Activated B cell treated with CpG ODN at 0.5 μM for 24 hours (primary cell): Measurements from ENCODE around the gene FEZ2. TPM values are rescaled to one million over a fixed set of nuclear protein-coding genes. Genes with fewer than 3 reads are reported as not detected.

Experiments used
- ATAC-seq: fragments of 200-7000 bp; cut with Tn5 transposase; one replicate; pipeline ENCODE4 v1.10.0; 2021; ENCODE audit warnings: low read depth, mild to moderate bottlenecking, moderate library complexity
- CTCF ChIA-PET: fragments of 350-600 bp; sonication (Branson Sonifier 250); formaldehyde crosslinking; loops from one replicate; lab custom pipeline; 2021; ENCODE audit warnings: antibody characterized with exemption; lab: Charles Lee
- POLR2A ChIA-PET: fragments of 350-600 bp; sonication (Branson Sonifier 250); formaldehyde crosslinking; loops from one replicate; lab custom pipeline; 2021; ENCODE audit warnings: antibody characterized with exemption; lab: Charles Lee
- DNase-seq: peaks from one replicate; pipeline ENCODE4 v3.0.0; 2022
- H3K27ac Mint-ChIP-seq: one replicate; pipeline ENCODE4 v1.8.0; 2020; ENCODE audit warnings: mixed read lengths
- H3K27me3 Mint-ChIP-seq: one replicate; pipeline ENCODE4 v1.8.0; 2021; ENCODE audit warnings: mixed read lengths
- H3K36me3 Mint-ChIP-seq: one replicate; pipeline ENCODE4 v1.8.0; 2021; ENCODE audit warnings: low read depth, mixed read lengths
- H3K4me1 Mint-ChIP-seq: one replicate; pipeline ENCODE4 v1.8.0; 2021; ENCODE audit warnings: mixed read lengths
- H3K4me3 Mint-ChIP-seq: one replicate; pipeline ENCODE4 v1.8.0; 2020; ENCODE audit warnings: mild to moderate bottlenecking, mixed read lengths
- H3K9me3 Mint-ChIP-seq: one replicate; pipeline ENCODE4 v1.8.0; 2020; ENCODE audit warnings: mixed read lengths
- CTCF ChIP-seq: fragments of 200-600 bp; IDR thresholded peaks from one replicate; pipeline ENCODE4 v1.8.0; 2022; ENCODE audit warnings: antibody characterized with exemption, mild to moderate bottlenecking
- intact Hi-C: fragments of 100-400 bp; cut with micrococcal nuclease; formaldehyde crosslinking; loops from one replicate; pipeline ENCODE4 v1.15.1; 2024
- total RNA-seq: library from RNA; stranded (reverse); gene quantifications from 2 replicates; pipeline ENCODE4 v1.2.3, GENCODE V29; 2022

Gene FEZ2
- total RNA-seq, 1 donor from 2014 or later: 30.3 TPM

- intact Hi-C loops: no loop called here
- H3K4me1 Mint-ChIP-seq: no peaks in the 10 kb centered on the region
Observed at GRCh38 chr2:36560726-36561125, 37.2 kb downstream of the FEZ2 start.

GRCh38 chr2:36559221-36559942 lies 38.6 kb downstream of the FEZ2 start:
- intact Hi-C loops: no loop called here
- Mint-ChIP-seq H3K27me3 (no peaks in the 10 kb centered on the region), H3K9me3 (no peaks in the 10 kb centered on the region), H3K4me1 (no peaks in the 10 kb centered on the region), H3K4me3 (no peak overlapping the region), H3K27ac (no peak overlapping the region), H3K36me3 (peaks cover 67% of the 10 kb centered on the region)
- ATAC-seq (no peak), DNase-seq (no peak)
- TF ChIP-seq CTCF: no peak
- ChIA-PET CTCF (no interaction called here), POLR2A (no interaction called here)

More at GRCh38 chr2:36560726-36561125, 37.2 kb downstream of the FEZ2 start:
- no peak for ATAC-seq
- no peak overlapping the region for H3K4me3 Mint-ChIP-seq
- ChIA-PET POLR2A (no interaction called here), CTCF (no interaction called here)
- no peaks in the 10 kb centered on the region for H3K9me3 Mint-ChIP-seq
- peaks cover 69% of the 10 kb centered on the region for H3K36me3 Mint-ChIP-seq
- no peak overlapping the region for H3K27ac Mint-ChIP-seq
- no peak for DNase-seq
- H3K27me3 Mint-ChIP-seq: no peaks in the 10 kb centered on the region
- no peak for TF ChIP-seq CTCF

GRCh38 chr2:36556842-36557241 lies 41.1 kb downstream of the FEZ2 start:
- ChIA-PET POLR2A (interaction anchor here (0.7 to 1.0 kb wide), 2 partner anchors 8 to 26 kb away, joined by 3 read pairs; no protein-coding TSS in a partner anchor), CTCF (no interaction called here)
- no peaks in the 10 kb centered on the region for H3K9me3 Mint-ChIP-seq
- DNase-seq (no peak), ATAC-seq (no peak)
- no peak for TF ChIP-seq CTCF
- no peak overlapping the region for H3K4me3 Mint-ChIP-seq
- no peaks in the 10 kb centered on the region for H3K4me1 Mint-ChIP-seq
- no peak overlapping the region for H3K27ac Mint-ChIP-seq
- intact Hi-C loops: no loop called here
- H3K36me3 Mint-ChIP-seq: peaks cover 77% of the 10 kb centered on the region
- no peaks in the 10 kb centered on the region for H3K27me3 Mint-ChIP-seq

- TF ChIP-seq CTCF: no peak
- H3K36me3 Mint-ChIP-seq: peaks cover 78% of the 10 kb centered on the region
- no peaks in the 10 kb centered on the region for H3K4me1 Mint-ChIP-seq
- H3K4me3 Mint-ChIP-seq: no peak overlapping the region
- ChIA-PET POLR2A (no interaction called here), CTCF (no interaction called here)
- H3K27me3 Mint-ChIP-seq: no peaks in the 10 kb centered on the region
- H3K27ac Mint-ChIP-seq: no peak overlapping the region
- DNase-seq (no peak), ATAC-seq (no peak)
- intact Hi-C loops: no loop called here
- no peaks in the 10 kb centered on the region for H3K9me3 Mint-ChIP-seq
Observed at GRCh38 chr2:36555789-36556188, 42.2 kb downstream of the FEZ2 start.

- intact Hi-C loops: no loop called here
- Mint-ChIP-seq H3K36me3 (peaks cover 73% of the 10 kb centered on the region), H3K4me1 (no peaks in the 10 kb centered on the region), H3K4me3 (no peak overlapping the region), H3K27ac (no peak overlapping the region), H3K9me3 (no peaks in the 10 kb centered on the region), H3K27me3 (no peaks in the 10 kb centered on the region)
- POLR2A ChIA-PET: no interaction called here
- ATAC-seq (no peak), DNase-seq (no peak)
- no peak for TF ChIP-seq CTCF
- CTCF ChIA-PET: no interaction called here
Observed at GRCh38 chr2:36554531-36554930, 43.4 kb downstream of the FEZ2 start.
